ENCODE results near the gene SUSD4.

DNA sequence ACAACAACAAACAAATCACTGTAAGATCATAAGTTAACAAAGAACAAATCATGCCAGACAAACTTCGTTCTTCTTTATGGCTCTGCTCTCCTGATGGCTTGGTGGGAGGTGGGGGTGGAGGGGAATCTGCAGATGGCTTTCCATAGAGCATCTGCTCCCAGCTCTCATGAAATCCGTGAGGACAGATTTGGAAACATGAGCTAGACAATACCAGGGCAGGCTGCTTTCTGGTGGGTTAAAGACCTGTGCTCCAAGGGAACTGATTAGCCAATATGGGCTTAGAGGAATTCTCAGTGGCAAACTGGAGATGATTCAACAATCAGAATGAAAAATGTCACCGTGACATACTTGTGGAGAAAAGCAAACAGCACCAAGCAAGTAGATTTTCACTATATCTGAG is 151.5 kb downstream of the SUSD4 start:
- no peak for TF ChIP-seq POLR2A (IDR thresholded peaks at IDR 0.05)
- no peak for TF ChIP-seq CTCF (IDR thresholded peaks at IDR 0.05)
- no peak for TF ChIP-seq POLR2AphosphoS5 (IDR thresholded peaks at IDR 0.05; ENCODE audit: insufficient read depth in 1 of 2, low read depth in 1 of 2)
